OCI-LY7 (cell line): Measurements from ENCODE around the gene VPS35L. TPM values are rescaled to one million over a fixed set of nuclear protein-coding genes. Genes with fewer than 3 reads are reported as not detected.

Experiments
- BruUV-seq: library from RNA; stranded (reverse); fragments of 400-500 nt; replicated peaks from 2 replicates; lab custom pipeline; 2021; lab: Mats Ljungman, UMichigan
- CTCF ChIA-PET: fragments of 300-600 bp; sonication (Branson Sonifier 250); formaldehyde crosslinking; loops from one replicate; lab custom pipeline; 2022; ENCODE audit warnings: antibody characterized with exemption; ENCODE audit not compliant: unreplicated experiment; lab: Charles Lee
- POLR2A ChIA-PET: fragments of 300-600 bp; sonication (Branson Sonifier 250); formaldehyde crosslinking; loops from one replicate; lab custom pipeline; 2022; ENCODE audit warnings: antibody characterized with exemption; lab: Charles Lee
- DNase-seq: peaks from one replicate; pipeline ENCODE4 v3.0.0-alpha.2; 2015; ENCODE audit warnings: low spot score
- H2AFZ ChIP-seq: fragments of 200-600 bp; sonication (generic), shearing (Covaris generic); 2 replicates; pipeline ENCODE4 v1.6.1; 2014; ENCODE audit warnings: mild to moderate bottlenecking, antibody characterized with exemption, low read length, moderate library complexity
- H3K27ac ChIP-seq: fragments of 200-600 bp; sonication (generic); 2 replicates; pipeline ENCODE4 v1.5.1; 2014; ENCODE audit warnings: mixed run types, low read depth, mild to moderate bottlenecking, moderate library complexity, low read length, inconsistent platforms; ENCODE audit not compliant: poor library complexity, severe bottlenecking
- H3K36me3 ChIP-seq: fragments of 200-600 bp; sonication (generic); 2 replicates; pipeline ENCODE4 v1.6.1; 2014; ENCODE audit warnings: mild to moderate bottlenecking, antibody characterized with exemption, low read length, moderate library complexity, mixed read lengths; ENCODE audit not compliant: insufficient read depth
- H3K4me1 ChIP-seq: fragments of 200-600 bp; sonication (generic); 2 replicates; pipeline ENCODE4 v1.5.1; 2014; ENCODE audit warnings: mild to moderate bottlenecking, low read length; ENCODE audit not compliant: insufficient read depth, poor library complexity, severe bottlenecking
- H3K4me2 ChIP-seq: fragments of 200-600 bp; sonication (generic); 2 replicates; pipeline ENCODE4 v1.6.1; 2014; ENCODE audit warnings: mild to moderate bottlenecking, low read length
- H3K4me3 ChIP-seq: fragments of 200-600 bp; sonication (generic); 2 replicates; pipeline ENCODE4 v1.5.1; 2014; ENCODE audit warnings: mild to moderate bottlenecking, low read depth, low read length; ENCODE audit not compliant: poor library complexity, severe bottlenecking
- H3K79me2 ChIP-seq: fragments of 200-600 bp; sonication (generic); 2 replicates; pipeline ENCODE4 v1.6.1; 2016; ENCODE audit warnings: low read depth, mild to moderate bottlenecking, low read length, moderate library complexity, mixed read lengths; ENCODE audit not compliant: insufficient read depth
- H3K9me2 ChIP-seq: fragments of 200-600 bp; sonication (generic); 2 replicates; pipeline ENCODE4 v1.6.1; 2016; ENCODE audit warnings: mild to moderate bottlenecking, low read length, mixed read lengths; ENCODE audit not compliant: insufficient read depth
- H3K9me3 ChIP-seq: fragments of 200-600 bp; sonication (generic); 2 replicates; pipeline ENCODE4 v1.6.1; 2014; ENCODE audit warnings: mild to moderate bottlenecking, mixed run types, low read length, mixed read lengths
- H4K20me1 ChIP-seq: fragments of 200-600 bp; sonication (generic); 2 replicates; pipeline ENCODE4 v1.6.1; 2014; ENCODE audit warnings: mild to moderate bottlenecking, antibody characterized with exemption, low read length, moderate library complexity, mixed read lengths; ENCODE audit not compliant: insufficient read depth
- CTCF ChIP-seq: fragments of 200-600 bp; sonication (generic); conservative IDR thresholded peaks from 2 replicates; pipeline ENCODE4 v1.5.1; 2014; ENCODE audit warnings: mild to moderate bottlenecking, antibody characterized with exemption, low read length, moderate library complexity, mixed read lengths
- EZH2phosphoT487 ChIP-seq: fragments of 200-600 bp; sonication (generic); IDR thresholded peaks from 2 replicates; pipeline ENCODE4 v1.6.1; 2018; ENCODE audit warnings: low read depth, borderline replicate concordance, mild to moderate bottlenecking, mixed run types, antibody characterized with exemption, low read length, moderate library complexity, mixed read lengths
- intact Hi-C: fragments of 100-400 bp; cut with micrococcal nuclease; formaldehyde crosslinking; loops from one replicate; pipeline ENCODE4 v1.10.0; 2022; ENCODE audit not compliant: unreplicated experiment
- total RNA-seq, 2 experiments: library from RNA; depleted of rRNA in 1 of 2; stranded (reverse); fragments of >200 nt in 1 of 2; shearing (Covaris generic) in 1 of 2; gene quantifications; 2 replicates each; pipeline ENCODE4 v1.2.3, GENCODE V29; 2014 to 2022

VPS35L gene
- total RNA-seq, 2 experiments from 2014 or later, result 16.5 to 65.2 TPM

GRCh38 chr16:19699472-19699871 lies 144.0 kb downstream of the VPS35L start:
- intact Hi-C loops, result no loop called here

DNA sequence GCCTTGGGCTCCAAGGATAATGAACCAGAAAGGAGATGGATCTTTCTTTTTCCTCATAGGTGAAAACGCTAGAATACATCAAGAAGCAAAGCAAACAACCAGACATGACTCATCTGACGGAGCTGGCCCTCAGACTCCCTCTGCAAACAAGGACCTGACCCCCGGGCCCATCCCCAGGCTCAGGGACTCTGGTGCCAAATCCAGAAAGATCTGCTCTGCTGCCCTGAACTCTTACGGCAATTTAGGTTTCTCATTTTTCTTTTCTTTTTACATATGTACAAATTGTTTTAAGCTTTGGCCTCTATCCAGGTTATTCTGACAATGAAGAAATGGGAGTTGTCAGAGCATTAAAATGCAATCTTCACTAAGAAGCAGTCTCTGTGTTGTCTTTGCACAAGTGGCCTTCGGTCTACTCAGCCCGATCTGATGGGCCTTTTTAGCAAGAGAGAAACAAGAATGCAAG lies 144.8 kb downstream of the VPS35L start:
- intact Hi-C loops, result no loop called here
- no peaks in the 10 kb centered on the region for H3K4me1 ChIP-seq
- no peaks in the 10 kb centered on the region for H3K79me2 ChIP-seq
- H3K4me2 ChIP-seq, result no peak overlapping the region
- no peak overlapping the region for H3K4me3 ChIP-seq
- no peaks in the 10 kb centered on the region for H3K9me2 ChIP-seq
- no peak overlapping the region for H3K27ac ChIP-seq
- TF ChIP-seq CTCF (no peak), EZH2phosphoT487 (no peak)
- no peaks in the 10 kb centered on the region for H3K9me3 ChIP-seq
- H2AFZ ChIP-seq, result no peak overlapping the region
- BruUV-seq, result no TSS peak
- H4K20me1 ChIP-seq, result 0 out of 2 replicates have a peak, but pooled peaks cover 6% of the 10 kb centered on the region
- ChIA-PET POLR2A (no interaction called here), CTCF (no interaction called here)
- peaks cover 81% of the 10 kb centered on the region for H3K36me3 ChIP-seq
- DNase-seq, result no peak

More at GRCh38 chr16:19699472-19699871, 144.0 kb downstream of the VPS35L start:
- H3K79me2 ChIP-seq, result no peaks in the 10 kb centered on the region
- no peak overlapping the region for H3K4me3 ChIP-seq
- H3K4me1 ChIP-seq, result no peaks in the 10 kb centered on the region
- H3K27ac ChIP-seq, result no peak overlapping the region
- no peak for DNase-seq
- H3K36me3 ChIP-seq, result peaks cover 72% of the 10 kb centered on the region
- 0 out of 2 replicates have a peak, but pooled peaks cover 6% of the 10 kb centered on the region for H4K20me1 ChIP-seq
- TF ChIP-seq EZH2phosphoT487 (no peak), CTCF (no peak)
- no peaks in the 10 kb centered on the region for H3K9me3 ChIP-seq
- no peak overlapping the region for H3K4me2 ChIP-seq
- no peaks in the 10 kb centered on the region for H3K9me2 ChIP-seq
- BruUV-seq, result no TSS peak
- no peak overlapping the region for H2AFZ ChIP-seq
- CTCF ChIA-PET, result interaction anchor here (0.8 kb wide), 1 partner anchor 17 kb away, joined by 3 read pairs; no protein-coding TSS in a partner anchor
- POLR2A ChIA-PET, result interaction anchor here (1.2 kb wide), 1 partner anchor 13 kb away, joined by 3 read pairs; no protein-coding TSS in a partner anchor

- H3K4me2 ChIP-seq, result no peak overlapping the region
- ChIA-PET CTCF (no interaction called here), POLR2A (no interaction called here)
- H3K9me3 ChIP-seq, result no peaks in the 10 kb centered on the region
- H4K20me1 ChIP-seq, result 0 out of 2 replicates have a peak, but pooled peaks cover 6% of the 10 kb centered on the region
- TSS peak; percentile 17 for BruUV-seq
- H3K9me2 ChIP-seq, result no peaks in the 10 kb centered on the region
- no peak overlapping the region for H3K4me3 ChIP-seq
- no peak overlapping the region for H2AFZ ChIP-seq
- no peak for DNase-seq
- no peaks in the 10 kb centered on the region for H3K79me2 ChIP-seq
- no peak overlapping the region for H3K27ac ChIP-seq
- intact Hi-C loops, result no loop called here
- H3K36me3 ChIP-seq, result peaks cover 89% of the 10 kb centered on the region
- no peaks in the 10 kb centered on the region for H3K4me1 ChIP-seq
- TF ChIP-seq EZH2phosphoT487 (no peak), CTCF (no peak)
These were observed 145.6 kb downstream of the VPS35L start for GRCh38 chr16:19701091-19701490.
